Adipocyte (in vitro differentiated cells): ENCODE results near the gene STON2.

Experiments
- DNase-seq: peaks from one replicate; pipeline ENCODE4 v3.0.0-alpha.2; 2015; ENCODE audit warnings: low read depth
- H3K27me3 ChIP-seq: replicated peaks from 2 replicates; pipeline ENCODE4 v1.7.0; 2013; ENCODE audit warnings: mild to moderate bottlenecking, low read length, moderate library complexity; ENCODE audit not compliant: control insufficient read depth, insufficient read depth
- H3K36me3 ChIP-seq: 2 replicates; pipeline ENCODE4 v1.7.0; 2013; ENCODE audit warnings: low read length, mild to moderate bottlenecking, moderate library complexity; ENCODE audit not compliant: control insufficient read depth, insufficient read depth, severe bottlenecking
- H3K4me1 ChIP-seq: 2 replicates; pipeline ENCODE4 v1.7.0; 2013; ENCODE audit warnings: mild to moderate bottlenecking, low read length, moderate library complexity; ENCODE audit not compliant: control insufficient read depth, insufficient read depth
- H3K4me3 ChIP-seq: 2 replicates; pipeline ENCODE4 v1.7.0; 2013; ENCODE audit warnings: mild to moderate bottlenecking, low read length, moderate library complexity
- H3K9ac ChIP-seq: 2 replicates; pipeline ENCODE4 v1.7.0; 2013; ENCODE audit warnings: mild to moderate bottlenecking, low read length, moderate library complexity
- H3K9me3 ChIP-seq: 2 replicates; pipeline ENCODE4 v1.7.0; 2013; ENCODE audit warnings: mild to moderate bottlenecking, low read length, moderate library complexity; ENCODE audit not compliant: control insufficient read depth

Gene STON2

GRCh38 chr14:81371802-81372201 is 28.3 kb downstream of the STON2 start:
- Histone ChIP-seq H3K4me3 (no peak overlapping the region), H3K4me1 (no peaks in the 10 kb centered on the region), H3K36me3 (no peaks in the 10 kb centered on the region), H3K9me3 (no peaks in the 10 kb centered on the region), H3K9ac (no peak overlapping the region), H3K27me3 (no peaks in the 10 kb centered on the region)
- no peak for DNase-seq

GRCh38 chr14:81367563-81367962 is 32.6 kb downstream of the STON2 start:
- H3K36me3 ChIP-seq = no peaks in the 10 kb centered on the region
- no peak for DNase-seq
- no peak overlapping the region for H3K4me3 ChIP-seq
- H3K27me3 ChIP-seq = no peaks in the 10 kb centered on the region
- H3K9me3 ChIP-seq = no peaks in the 10 kb centered on the region
- H3K4me1 ChIP-seq = no peaks in the 10 kb centered on the region
- H3K9ac ChIP-seq = no peak overlapping the region

- no peaks in the 10 kb centered on the region for H3K27me3 ChIP-seq
- no peak for DNase-seq
- no peaks in the 10 kb centered on the region for H3K9me3 ChIP-seq
- no peaks in the 10 kb centered on the region for H3K4me1 ChIP-seq
- H3K4me3 ChIP-seq = no peak overlapping the region
- H3K36me3 ChIP-seq = no peaks in the 10 kb centered on the region
- H3K9ac ChIP-seq = no peak overlapping the region
Measured at GRCh38 chr14:81366884-81367283, 33.2 kb downstream of the STON2 start.

- H3K4me1 ChIP-seq = no peaks in the 10 kb centered on the region
- no peak for DNase-seq
- no peak overlapping the region for H3K9ac ChIP-seq
- no peaks in the 10 kb centered on the region for H3K36me3 ChIP-seq
- no peaks in the 10 kb centered on the region for H3K9me3 ChIP-seq
- H3K27me3 ChIP-seq = no peaks in the 10 kb centered on the region
- no peak overlapping the region for H3K4me3 ChIP-seq
Measured at GRCh38 chr14:81366214-81366613, 33.9 kb downstream of the STON2 start.

GRCh38 chr14:81363746-81364378 is 36.3 kb downstream of the STON2 start:
- H3K27me3 ChIP-seq = no peaks in the 10 kb centered on the region
- DNase-seq = peak; percentile 60
- peak overlapping the region; percentile 19 for H3K4me3 ChIP-seq
- H3K36me3 ChIP-seq = no peaks in the 10 kb centered on the region
- no peaks in the 10 kb centered on the region for H3K9me3 ChIP-seq
- H3K9ac ChIP-seq = no peak overlapping the region
- H3K4me1 ChIP-seq = no peaks in the 10 kb centered on the region

GRCh38 chr14:81353691-81354323 is 46.3 kb downstream of the STON2 start:
- H3K27me3 ChIP-seq = no peaks in the 10 kb centered on the region
- no peak for DNase-seq
- H3K4me1 ChIP-seq = no peaks in the 10 kb centered on the region
- H3K4me3 ChIP-seq = no peak overlapping the region
- peaks cover 8% of the 10 kb centered on the region for H3K9me3 ChIP-seq
- no peaks in the 10 kb centered on the region for H3K36me3 ChIP-seq
- no peak overlapping the region for H3K9ac ChIP-seq

- no peak for DNase-seq
- Histone ChIP-seq H3K27me3 (no peaks in the 10 kb centered on the region), H3K36me3 (no peaks in the 10 kb centered on the region)
Measured at GRCh38 chr14:81352413-81352812, 47.7 kb downstream of the STON2 start.

GRCh38 chr14:81351205-81351604 is 48.9 kb downstream of the STON2 start:
- Histone ChIP-seq H3K4me1 (no peaks in the 10 kb centered on the region), H3K4me3 (no peak overlapping the region), H3K9ac (no peak overlapping the region), H3K9me3 (peaks cover 8% of the 10 kb centered on the region), H3K27me3 (no peaks in the 10 kb centered on the region), H3K36me3 (no peaks in the 10 kb centered on the region)
- DNase-seq = no peak

More at GRCh38 chr14:81352413-81352812, 47.7 kb downstream of the STON2 start:
- Histone ChIP-seq H3K9ac (no peak overlapping the region), H3K9me3 (peaks cover 8% of the 10 kb centered on the region), H3K4me1 (no peaks in the 10 kb centered on the region), H3K4me3 (no peak overlapping the region)

GRCh38 chr14:81350344-81351130 is 49.6 kb downstream of the STON2 start:
- peaks cover 8% of the 10 kb centered on the region for H3K9me3 ChIP-seq
- no peak overlapping the region for H3K4me3 ChIP-seq
- no peaks in the 10 kb centered on the region for H3K36me3 ChIP-seq
- H3K4me1 ChIP-seq = no peaks in the 10 kb centered on the region
- no peak for DNase-seq
- H3K9ac ChIP-seq = no peak overlapping the region
- H3K27me3 ChIP-seq = no peaks in the 10 kb centered on the region

GRCh38 chr14:81348061-81348460 is 52.1 kb downstream of the STON2 start:
- Histone ChIP-seq H3K27me3 (no peaks in the 10 kb centered on the region), H3K4me3 (no peak overlapping the region), H3K9me3 (no peaks in the 10 kb centered on the region), H3K36me3 (no peaks in the 10 kb centered on the region), H3K4me1 (peaks cover 7% of the 10 kb centered on the region), H3K9ac (no peak overlapping the region)
- no peak for DNase-seq

GRCh38 chr14:81345781-81346180 is 54.3 kb downstream of the STON2 start:
- H3K27me3 ChIP-seq = no peaks in the 10 kb centered on the region
- no peak overlapping the region for H3K9ac ChIP-seq
- peaks cover 7% of the 10 kb centered on the region for H3K4me1 ChIP-seq
- H3K4me3 ChIP-seq = no peak overlapping the region
- DNase-seq = no peak
- H3K9me3 ChIP-seq = no peaks in the 10 kb centered on the region
- no peaks in the 10 kb centered on the region for H3K36me3 ChIP-seq
